HepG2 (cell line): ENCODE results near the gene PTGDR. TPM values are rescaled to one million over a fixed set of nuclear protein-coding genes. Genes with fewer than 3 reads are reported as not detected.

Experiments
- ATAC-seq: fragments of 200-7000 bp; cut with Tn5 transposase; 3 replicates; pipeline ENCODE4 v1.9.1; 2020; ENCODE audit warnings: mild to moderate bottlenecking, moderate library complexity
- BruUV-seq: library from RNA; stranded (reverse); fragments of 400-500 nt; replicated peaks from 2 replicates; lab custom pipeline; 2021; lab: Mats Ljungman, UMichigan
- CTCF ChIA-PET: fragments of 300-600 bp; formaldehyde crosslinking; extraction: SDS; loops from one replicate; lab custom pipeline; 2021; ENCODE audit warnings: low total read pairs, inconsistent platforms, low intra/inter-chr PET ratio; lab: Yijun Ruan, JAX
- POLR2A ChIA-PET: fragments of 350-600 bp; sonication (Branson Sonifier 250); formaldehyde crosslinking; loops from one replicate; lab custom pipeline; 2020; ENCODE audit warnings: antibody characterized with exemption, inconsistent platforms; lab: Yijun Ruan, JAX
- DNase-seq: peaks from one replicate; pipeline ENCODE4 v3.0.0-alpha.2; 2015; ENCODE audit warnings: low spot score
- FAIRE-seq: peaks from 3 replicates; lab custom pipeline; 2011; peaks lifted over from hg19 to GRCh38; lab: Jason Lieb, UNC
- H2AFZ ChIP-seq: one replicate; pipeline ENCODE4 v1.6.1; 2011; ENCODE audit warnings: low read length, inconsistent platforms
- H3K27ac ChIP-seq: fragments of 300-600 bp; 3 replicates; pipeline ENCODE4 v1.8.0; 2011; ENCODE audit warnings: mixed run types, mild to moderate bottlenecking, mixed read lengths, low read length, inconsistent platforms; ENCODE audit not compliant: insufficient read depth; ENCODE audit errors: extremely low read length
- H3K27me3 ChIP-seq, 2 experiments: fragments of 200-600 bp in 1 of 2; 2 replicates in 1 of 2; 3 replicates in 1 of 2; pipeline versions ENCODE4 v1.6.0 to v1.8.0; 2011; ENCODE audit warnings: low read length in 2 of 2, mild to moderate bottlenecking in 2 of 2, moderate library complexity in 2 of 2, inconsistent platforms in 1 of 2; ENCODE audit not compliant: insufficient read depth in 2 of 2, control insufficient read depth in 1 of 2
- H3K36me3 ChIP-seq, 2 experiments: fragments of 200-600 bp in 1 of 2; replicated peaks in 1 of 2; 2 replicates in 1 of 2; 3 replicates in 1 of 2; pipeline versions ENCODE4 v1.5.1 to v1.8.0; 2011; ENCODE audit warnings: low read length in 2 of 2, inconsistent platforms in 1 of 2; ENCODE audit not compliant: insufficient read depth in 2 of 2, control insufficient read depth in 1 of 2
- H3K4me1 ChIP-seq: 2 replicates; pipeline ENCODE4 v1.5.1; 2012; ENCODE audit warnings: low read length, inconsistent platforms; ENCODE audit not compliant: insufficient read depth
- H3K4me2 ChIP-seq: 2 replicates; pipeline ENCODE4 v1.6.0; 2011; ENCODE audit warnings: low read depth, low read length, inconsistent platforms
- H3K4me3 ChIP-seq, 3 experiments: fragments of 200-600 bp in 1 of 3; sonication (generic), shearing (Covaris generic) in 1 of 3; replicated peaks in 1 of 3; 2 replicates each; pipeline ENCODE4 v1.5.1; 2011 to 2016; ENCODE audit warnings: low read length in 3 of 3, inconsistent platforms in 2 of 3, low read depth in 2 of 3, mild to moderate bottlenecking in 2 of 3, control low read depth in 1 of 3, mixed read lengths in 1 of 3; ENCODE audit not compliant: insufficient read depth in 1 of 3
- H3K79me2 ChIP-seq: one replicate; pipeline ENCODE4 v1.6.1; 2011; ENCODE audit warnings: low read length, inconsistent platforms; ENCODE audit not compliant: insufficient read depth
- H3K9ac ChIP-seq: 2 replicates; pipeline ENCODE4 v1.6.0; 2011; ENCODE audit warnings: mild to moderate bottlenecking, low read depth, low read length, inconsistent platforms; ENCODE audit not compliant: insufficient read depth
- H3K9me3 ChIP-seq: 2 replicates; pipeline ENCODE4 v1.5.1; 2012; ENCODE audit warnings: mild to moderate bottlenecking, low read length
- H4K20me1 ChIP-seq: 2 replicates; pipeline ENCODE4 v1.6.0; 2011; ENCODE audit warnings: inconsistent platforms, mild to moderate bottlenecking, low read length, moderate library complexity; ENCODE audit not compliant: insufficient read depth
- GABPB1 ChIP-seq: IDR thresholded peaks from 2 replicates; pipeline ENCODE4 v1.6.1; 2016; ENCODE audit warnings: mild to moderate bottlenecking, missing genetic modification reagents, moderate library complexity, missing compliant biosample characterization
- HOXA7 ChIP-seq: sonication (generic); formaldehyde crosslinking; IDR thresholded peaks from 2 replicates; pipeline ENCODE4 v1.8.1; 2022; ENCODE audit warnings: mild to moderate bottlenecking, missing genetic modification reagents, moderate library complexity
- MEF2D ChIP-seq: sonication (generic); formaldehyde crosslinking; IDR thresholded peaks from 2 replicates; pipeline ENCODE4 v1.5.1; 2020; ENCODE audit warnings: mild to moderate bottlenecking, missing genetic modification reagents
- MYC ChIP-seq: sonication (generic); formaldehyde crosslinking; IDR thresholded peaks from 2 replicates; pipeline ENCODE4 v1.9.0; 2021; ENCODE audit warnings: missing genetic modification reagents, borderline replicate concordance
- SAFB2 ChIP-seq: sonication (generic); formaldehyde crosslinking; IDR thresholded peaks from 2 replicates; pipeline ENCODE4 v1.5.1; 2020; ENCODE audit warnings: missing genetic modification reagents, low read depth, mild to moderate bottlenecking, borderline replicate concordance
- SMAD3 ChIP-seq: sonication (generic); formaldehyde crosslinking; IDR thresholded peaks from 2 replicates; pipeline ENCODE4 v1.4.0; 2020; ENCODE audit warnings: missing genetic modification reagents
- YEATS2 ChIP-seq: sonication (generic); formaldehyde crosslinking; IDR thresholded peaks from 2 replicates; pipeline ENCODE4 v1.4.0; 2020; ENCODE audit warnings: missing genetic modification reagents, borderline replicate concordance
- ZEB1 ChIP-seq: IDR thresholded peaks from 2 replicates; pipeline ENCODE4 v1.6.1; 2012; ENCODE audit warnings: mild to moderate bottlenecking, low read depth, inconsistent platforms; ENCODE audit not compliant: insufficient replicate concordance
- ZFYVE20 ChIP-seq: sonication (generic); formaldehyde crosslinking; IDR thresholded peaks from 2 replicates; pipeline ENCODE4 v1.8.0; 2023; ENCODE audit warnings: low read depth, mild to moderate bottlenecking, moderate library complexity, missing genetic modification reagents, borderline replicate concordance
- ZNF142 ChIP-seq: sonication (generic); formaldehyde crosslinking; IDR thresholded peaks from 2 replicates; pipeline ENCODE4 v1.4.0; 2020; ENCODE audit warnings: missing genetic modification reagents
- ZNF441 ChIP-seq: sonication (generic); formaldehyde crosslinking; IDR thresholded peaks from 2 replicates; pipeline ENCODE4 v1.7.0; 2021; ENCODE audit warnings: missing genetic modification reagents, borderline replicate concordance
- WGBS: methylation state at CpG from one replicate; pipeline ENCODE4 v1.1.6; 2017; ENCODE audit warnings: low lambda C conversion rate; 5-methylcytosine and 5-hydroxymethylcytosine counted together
- in situ Hi-C: cut with HindIII; loops from 2 replicates; pipeline ENCODE4 v1.10.0; 2017; ENCODE audit warnings: low pct_unique_long_range_greater_than_20kb; ENCODE audit not compliant: extremely low pct_ligation_motif_present
- intact Hi-C: fragments of 100-400 bp; cut with micrococcal nuclease; formaldehyde crosslinking; loops from one replicate; pipeline ENCODE4 v1.10.0; 2022; ENCODE audit not compliant: unreplicated experiment
- polyA plus RNA-seq, 8 experiments: library from polyadenylated mRNA; depleted of rRNA in 3 of 8; stranded (reverse) in 7 of 8; unstranded in 1 of 8; fragments of >200 nt; fragmentation: Illumina TruSeq in 4 of 8; extraction: Trizol in 4 of 8; gene quantifications; 2 replicates each; pipeline versions ENCODE4 v1.2.1 to v1.2.3, GENCODE V29; 2011 to 2016; ENCODE audit warnings: low read depth in 4 of 8, missing spikeins in 1 of 8, mixed read lengths in 1 of 8; ENCODE audit not compliant: insufficient read depth in 1 of 8
- total RNA-seq, 5 experiments: library from RNA; depleted of rRNA; stranded (reverse); fragments of >200 nt; fragmentation: Illumina TruSeq; extraction: Trizol; gene quantifications; 2 replicates each; pipeline ENCODE4 v1.2.3, GENCODE V29; 2016; ENCODE audit warnings: low read depth in 1 of 5

The PTGDR gene
- total and polyA plus RNA-seq, 2 of the 13 experiments (the other 11 are each of a cell fraction or from before 2014, with no cell fraction given) = not detected

GRCh38 chr14:52269982-52270381, 2.5 kb downstream of the PTGDR start:
- H3K79me2 ChIP-seq = no peaks in the 10 kb centered on the region
- DNase-seq (no peak), ATAC-seq (no peak), FAIRE-seq (no peak)
- peaks cover 0 to 27% of the 10 kb centered on the region in 2 experiments; a peak in 1 of 5 replicates for H3K27me3 ChIP-seq
- BruUV-seq = no TSS peak
- no peaks in the 10 kb centered on the region for H3K9me3 ChIP-seq
- H3K27ac ChIP-seq = no peak overlapping the region
- H3K4me1 ChIP-seq = no peaks in the 10 kb centered on the region
- H3K4me3 ChIP-seq = no peak overlapping the region
- no peak overlapping the region for H3K9ac ChIP-seq
- CTCF ChIA-PET = no interaction called here
- no peak overlapping the region for H2AFZ ChIP-seq
- H3K4me2 ChIP-seq = no peak overlapping the region
- 19% methylated on average over 8 of the region's 8 CpGs for whole genome bisulfite sequencing
- TF ChIP-seq HOXA7 (CRISPR knock-in tag) (no peak), SAFB2 (CRISPR knock-in tag) (no peak), MEF2D (CRISPR knock-in tag) (no peak), ZNF142 (CRISPR knock-in tag) (no peak), ZNF441 (CRISPR knock-in tag) (no peak), MYC (no peak), SMAD3 (CRISPR knock-in tag) (no peak), GABPB1 (CRISPR knock-in tag) (no peak), ZEB1 (no peak), ZFYVE20 (CRISPR knock-in tag) (no peak), YEATS2 (CRISPR knock-in tag) (no peak)
- POLR2A ChIA-PET = no interaction called here
- intact Hi-C loops (no loop called here), in situ Hi-C loops (no loop called here)
- no peaks in the 10 kb centered on the region for H4K20me1 ChIP-seq
- H3K36me3 ChIP-seq = no peaks in the 10 kb centered on the region
